Measurements from ENCODE around the gene CNTNAP5.

Gene CNTNAP5

GRCh38 chr2:124171472-124172063 lies 146.5 kb downstream of the CNTNAP5 start:
- TF ChIP-seq, protein P1, sequence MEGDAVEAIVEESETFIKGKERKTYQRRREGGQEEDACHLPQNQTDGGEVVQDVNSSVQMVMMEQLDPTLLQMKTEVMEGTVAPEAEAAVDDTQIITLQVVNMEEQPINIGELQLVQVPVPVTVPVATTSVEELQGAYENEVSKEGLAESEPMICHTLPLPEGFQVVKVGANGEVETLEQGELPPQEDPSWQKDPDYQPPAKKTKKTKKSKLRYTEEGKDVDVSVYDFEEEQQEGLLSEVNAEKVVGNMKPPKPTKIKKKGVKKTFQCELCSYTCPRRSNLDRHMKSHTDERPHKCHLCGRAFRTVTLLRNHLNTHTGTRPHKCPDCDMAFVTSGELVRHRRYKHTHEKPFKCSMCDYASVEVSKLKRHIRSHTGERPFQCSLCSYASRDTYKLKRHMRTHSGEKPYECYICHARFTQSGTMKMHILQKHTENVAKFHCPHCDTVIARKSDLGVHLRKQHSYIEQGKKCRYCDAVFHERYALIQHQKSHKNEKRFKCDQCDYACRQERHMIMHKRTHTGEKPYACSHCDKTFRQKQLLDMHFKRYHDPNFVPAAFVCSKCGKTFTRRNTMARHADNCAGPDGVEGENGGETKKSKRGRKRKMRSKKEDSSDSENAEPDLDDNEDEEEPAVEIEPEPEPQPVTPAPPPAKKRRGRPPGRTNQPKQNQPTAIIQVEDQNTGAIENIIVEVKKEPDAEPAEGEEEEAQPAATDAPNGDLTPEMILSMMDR (IDR thresholded peaks at IDR 0.05) = no peak
- H3K27ac ChIP-seq = no peak overlapping the region
- intact Hi-C loops (cut with DNase I; ENCODE audit: low total_unique reads) = no loop called here

DNA sequence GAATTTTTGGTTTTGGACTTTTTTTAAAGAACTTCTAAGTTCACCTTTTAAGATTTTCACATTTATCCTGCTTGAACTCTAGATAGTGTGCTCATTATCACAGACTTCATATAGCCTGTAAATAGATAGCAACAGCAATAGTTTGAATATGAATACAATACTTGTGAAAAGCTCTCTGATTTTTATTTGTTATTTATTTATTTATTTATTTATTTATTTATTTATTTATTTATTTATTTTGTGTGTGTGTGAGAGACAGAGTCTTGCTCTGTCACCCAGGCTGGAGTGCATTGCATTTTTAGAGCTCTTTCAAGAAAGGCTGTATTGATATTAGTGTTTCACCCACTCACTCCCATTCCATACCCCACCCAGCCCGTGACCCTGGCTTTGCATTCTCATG lies 153.6 kb downstream of the CNTNAP5 start:
- intact Hi-C loops (cut with DNase I; ENCODE audit: low total_unique reads) = no loop called here
- no peak overlapping the region for H3K4me3 ChIP-seq
- TF ChIP-seq, protein P1 (IDR thresholded peaks at IDR 0.05) = no peak
- H3K27ac ChIP-seq = no peak overlapping the region
- H3K36me3 ChIP-seq = no peaks in the 10 kb centered on the region
- no peak for DNase-seq
- no peaks in the 10 kb centered on the region for H3K9me3 ChIP-seq
- H3K27me3 ChIP-seq = no peaks in the 10 kb centered on the region
- no peaks in the 10 kb centered on the region for H3K4me1 ChIP-seq

More at GRCh38 chr2:124171472-124172063, 146.5 kb downstream of the CNTNAP5 start:
- H3K27me3 ChIP-seq = no peaks in the 10 kb centered on the region
- no peak overlapping the region for H3K4me3 ChIP-seq
- H3K9me3 ChIP-seq = no peaks in the 10 kb centered on the region
- H3K4me1 ChIP-seq = no peaks in the 10 kb centered on the region
- no peaks in the 10 kb centered on the region for H3K36me3 ChIP-seq
- DNase-seq = no peak

DNA sequence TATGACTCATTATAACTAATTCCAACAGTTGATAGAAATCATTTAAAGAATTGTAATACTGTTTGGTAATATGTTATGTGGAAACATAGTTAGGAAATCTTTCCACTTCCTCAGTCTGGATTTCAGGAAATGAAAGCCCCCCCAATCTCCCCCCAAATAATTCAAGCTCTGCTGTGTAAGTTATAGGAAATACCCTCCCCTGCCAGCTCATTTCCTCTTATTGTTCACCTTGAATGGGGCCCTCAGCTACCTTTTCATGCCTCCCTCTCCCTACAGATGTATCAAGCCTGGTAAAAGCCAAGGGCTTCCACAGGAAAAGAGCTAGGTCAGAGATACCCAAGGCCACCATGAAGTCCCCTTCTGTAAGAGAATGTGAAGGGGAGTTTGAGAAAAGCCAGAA lies 155.5 kb downstream of the CNTNAP5 start:
- no peaks in the 10 kb centered on the region for H3K27me3 ChIP-seq
- H3K27ac ChIP-seq = no peak overlapping the region
- intact Hi-C loops (cut with DNase I; ENCODE audit: low total_unique reads) = no loop called here
- H3K4me1 ChIP-seq = no peaks in the 10 kb centered on the region
- no peaks in the 10 kb centered on the region for H3K36me3 ChIP-seq
- DNase-seq = no peak
- H3K9me3 ChIP-seq = no peaks in the 10 kb centered on the region
- H3K4me3 ChIP-seq = no peak overlapping the region
- TF ChIP-seq, protein P1 (IDR thresholded peaks at IDR 0.05) = no peak

GRCh38 chr2:124186801-124187200 lies 161.7 kb downstream of the CNTNAP5 start:
- H3K36me3 ChIP-seq = no peaks in the 10 kb centered on the region
- TF ChIP-seq, protein P1 (IDR thresholded peaks at IDR 0.05) = no peak
- H3K9me3 ChIP-seq = no peaks in the 10 kb centered on the region
- H3K27ac ChIP-seq = no peak overlapping the region
- no peak overlapping the region for H3K4me3 ChIP-seq
- no peaks in the 10 kb centered on the region for H3K4me1 ChIP-seq
- no peaks in the 10 kb centered on the region for H3K27me3 ChIP-seq
- DNase-seq = no peak
- intact Hi-C loops (cut with DNase I; ENCODE audit: low total_unique reads) = no loop called here

DNA sequence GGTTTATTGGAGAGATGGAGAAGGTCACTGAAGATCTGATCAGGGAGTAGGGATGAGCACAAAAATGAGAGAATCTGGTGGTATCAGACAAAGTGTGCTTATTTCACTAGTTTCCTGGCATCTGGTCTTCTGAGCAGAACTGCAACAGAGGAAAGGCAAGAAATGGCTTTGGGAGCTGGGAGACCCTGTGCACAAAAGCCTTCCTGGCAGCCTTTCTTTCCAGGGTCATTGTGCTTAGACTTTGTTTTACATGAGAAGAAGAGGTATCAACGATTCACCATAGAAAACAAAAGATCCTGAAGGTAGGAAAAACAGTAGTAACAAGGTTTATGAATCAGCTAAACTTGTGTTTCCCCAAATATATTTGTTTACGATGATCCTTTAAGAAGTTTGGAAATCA lies 162.9 kb downstream of the CNTNAP5 start:
- Histone ChIP-seq H3K36me3 (no peaks in the 10 kb centered on the region), H3K9me3 (no peaks in the 10 kb centered on the region), H3K4me1 (no peaks in the 10 kb centered on the region), H3K27ac (no peak overlapping the region), H3K4me3 (no peak overlapping the region), H3K27me3 (no peaks in the 10 kb centered on the region)
- intact Hi-C loops (cut with DNase I; ENCODE audit: low total_unique reads) = no loop called here
- no peak for DNase-seq
- TF ChIP-seq, protein P1 (IDR thresholded peaks at IDR 0.05) = no peak

DNA sequence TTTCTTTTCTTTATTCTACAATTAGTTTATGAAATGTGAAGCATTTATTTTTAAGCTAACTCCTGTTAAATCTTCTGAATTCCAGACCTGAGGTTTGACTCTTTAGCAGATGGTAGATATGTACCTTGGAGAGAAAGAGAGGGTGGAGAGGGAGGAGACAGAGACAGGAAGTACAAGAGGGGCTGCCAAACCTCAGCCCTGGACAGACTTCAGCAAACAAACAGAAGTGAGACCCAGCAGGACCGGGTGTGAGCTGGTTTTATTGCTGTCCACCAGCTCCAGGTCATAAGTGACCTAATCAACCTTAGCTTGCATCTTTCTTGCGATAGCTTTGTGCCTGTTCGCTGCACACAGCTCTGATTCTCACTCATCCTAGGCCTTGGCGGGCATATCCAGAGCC lies 168.6 kb downstream of the CNTNAP5 start:
- H3K4me1 ChIP-seq = no peaks in the 10 kb centered on the region
- TF ChIP-seq, protein P1 (IDR thresholded peaks at IDR 0.05) = no peak
- no peak overlapping the region for H3K27ac ChIP-seq
- no peak overlapping the region for H3K4me3 ChIP-seq
- H3K9me3 ChIP-seq = no peaks in the 10 kb centered on the region
- intact Hi-C loops (cut with DNase I; ENCODE audit: low total_unique reads) = no loop called here
- no peaks in the 10 kb centered on the region for H3K36me3 ChIP-seq
- DNase-seq = no peak
- no peaks in the 10 kb centered on the region for H3K27me3 ChIP-seq

Data from tibial artery (tissue), 4 donors.